Dedifferentiated amniotic fluid mesenchymal stem cell (primary cell): ENCODE measurements around the gene SPACA7.

Source experiments
- DNase-seq: peaks from one replicate; pipeline ENCODE4 v3.0.0-alpha.2; 2016; ENCODE audit errors: extremely low spot score

The SPACA7 gene, protein sequence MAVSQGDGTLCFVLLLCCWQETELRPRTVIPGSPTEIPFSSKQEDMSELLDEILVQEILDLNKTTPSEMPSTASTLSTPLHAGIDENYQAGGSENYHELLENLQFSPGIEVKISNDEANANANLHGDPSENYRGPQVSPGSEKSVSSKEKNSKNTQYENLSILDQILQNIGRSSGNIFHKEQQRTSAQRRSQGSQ

DNA sequence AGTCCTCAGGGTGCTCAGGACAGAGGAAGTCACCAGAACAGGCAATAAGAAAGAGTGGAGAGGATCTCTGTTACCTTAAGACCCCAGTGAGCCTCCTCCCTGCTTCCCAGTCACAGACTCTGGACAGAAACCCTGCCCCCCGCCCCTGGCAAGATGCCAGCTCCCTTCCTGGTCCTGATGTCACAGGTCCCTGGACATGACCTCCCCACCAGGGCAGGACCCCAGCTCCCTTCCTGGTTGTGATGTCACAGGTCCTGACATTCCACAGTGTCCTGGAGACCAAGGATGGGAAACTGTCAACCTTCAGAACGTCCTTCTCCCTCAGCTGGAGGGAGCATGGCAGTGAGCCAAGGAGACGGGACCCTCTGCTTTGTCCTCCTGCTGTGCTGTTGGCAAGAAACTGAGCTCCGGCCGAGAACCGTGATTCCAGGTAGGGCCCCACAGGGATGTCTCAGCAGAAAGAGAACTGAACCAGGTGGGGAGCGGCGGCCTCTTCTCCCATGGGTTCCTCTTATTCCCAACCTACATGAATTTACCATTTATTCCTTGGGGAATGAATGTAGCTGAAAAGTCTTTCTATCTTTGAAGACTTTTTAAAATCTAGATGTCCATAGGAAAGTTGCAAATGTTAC is at the start of gene SPACA7:
TSS of gene SPACA7 (plus strand) at position 306 of the 632 bp plus-strand sequence. CDS start at position 337, 31 bp downstream.
- DNase-seq: no peak

DNA sequence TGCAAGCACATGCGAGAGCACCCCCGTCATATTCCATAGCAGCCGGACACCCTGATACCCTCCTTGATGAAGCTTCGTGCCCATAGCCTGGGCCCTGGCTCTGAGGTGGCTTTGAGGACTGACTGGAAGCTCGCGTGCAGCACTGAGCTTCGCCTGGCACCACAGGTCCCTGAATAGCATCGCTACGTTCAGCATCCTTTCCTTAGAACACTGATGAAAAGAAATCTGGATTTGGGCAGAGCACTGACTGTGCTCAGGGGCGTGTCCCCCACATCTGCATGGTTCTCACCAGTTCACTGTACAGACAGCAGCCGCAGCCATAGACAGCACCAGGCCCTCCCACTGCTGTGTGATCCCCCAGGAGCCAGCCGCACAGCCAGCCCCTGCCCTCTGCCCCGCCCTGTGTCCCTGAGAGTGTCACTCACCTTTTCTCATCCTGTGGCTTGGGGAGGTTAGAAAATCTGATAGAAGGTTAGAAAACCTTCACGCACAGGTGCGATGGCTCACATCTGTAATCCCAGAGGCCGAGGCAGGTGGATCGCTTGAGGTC is 49.3 kb upstream of the SPACA7 start:
- DNase-seq: no peak

DNA sequence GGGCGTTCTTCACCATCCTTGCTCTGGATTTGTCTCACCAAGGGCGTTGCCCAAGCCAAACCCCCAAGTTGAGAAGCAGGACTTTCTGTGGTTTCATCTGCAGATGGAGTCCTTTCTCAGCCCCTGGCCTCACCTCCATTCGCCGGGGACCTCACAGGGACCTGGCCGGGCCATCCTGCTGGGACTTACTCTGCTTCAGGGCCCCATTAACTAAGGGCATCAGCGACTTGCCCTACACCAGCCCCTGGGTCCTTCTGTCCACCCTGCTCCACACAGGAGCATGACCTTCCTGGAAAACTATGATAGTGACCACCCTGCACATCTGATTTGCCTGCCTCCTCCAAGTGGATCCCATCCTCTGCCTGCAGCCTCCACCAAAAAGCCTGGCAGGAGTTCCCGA is 47.2 kb upstream of the SPACA7 start:
- DNase-seq: no peak

DNA sequence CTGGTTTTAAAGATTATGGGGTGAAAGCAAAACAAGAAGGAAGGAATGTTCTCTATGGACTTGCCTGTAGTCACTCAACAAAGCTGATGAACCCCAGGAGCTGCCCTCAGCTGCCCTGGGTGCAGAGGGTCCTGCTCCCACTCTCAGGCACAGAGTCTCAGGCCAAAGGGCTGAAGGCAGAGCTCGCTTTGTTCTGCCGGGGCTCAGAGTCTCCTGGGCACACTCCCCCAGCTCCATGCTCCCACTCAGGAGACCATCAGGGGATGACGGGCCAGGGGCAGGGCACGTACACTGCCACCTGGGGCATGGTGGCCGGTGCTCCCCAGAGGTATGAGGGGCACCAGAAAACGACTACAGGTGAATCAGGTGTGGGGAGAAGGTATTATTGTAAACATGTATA is 46.8 kb upstream of the SPACA7 start:
- no peak for DNase-seq

DNA sequence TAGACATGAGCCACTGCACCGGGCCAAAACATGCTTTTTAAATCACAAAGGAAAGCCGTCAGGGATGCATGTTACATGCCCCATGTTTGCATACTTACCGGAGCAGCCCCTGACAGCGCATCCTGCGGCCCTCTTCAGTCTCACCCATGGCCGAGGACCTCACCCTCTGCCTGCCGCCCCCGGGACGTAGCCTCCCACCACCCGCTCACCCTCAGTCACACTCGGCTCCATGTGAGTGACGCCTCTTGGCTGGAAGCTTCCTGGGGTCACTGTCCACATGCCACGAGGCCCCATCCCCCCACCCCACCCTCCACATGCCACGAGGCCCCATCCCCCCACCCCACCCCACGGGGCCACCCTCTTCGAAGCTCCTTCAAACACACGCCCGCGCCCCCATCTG is 46.1 kb upstream of the SPACA7 start:
- no peak for DNase-seq

DNA sequence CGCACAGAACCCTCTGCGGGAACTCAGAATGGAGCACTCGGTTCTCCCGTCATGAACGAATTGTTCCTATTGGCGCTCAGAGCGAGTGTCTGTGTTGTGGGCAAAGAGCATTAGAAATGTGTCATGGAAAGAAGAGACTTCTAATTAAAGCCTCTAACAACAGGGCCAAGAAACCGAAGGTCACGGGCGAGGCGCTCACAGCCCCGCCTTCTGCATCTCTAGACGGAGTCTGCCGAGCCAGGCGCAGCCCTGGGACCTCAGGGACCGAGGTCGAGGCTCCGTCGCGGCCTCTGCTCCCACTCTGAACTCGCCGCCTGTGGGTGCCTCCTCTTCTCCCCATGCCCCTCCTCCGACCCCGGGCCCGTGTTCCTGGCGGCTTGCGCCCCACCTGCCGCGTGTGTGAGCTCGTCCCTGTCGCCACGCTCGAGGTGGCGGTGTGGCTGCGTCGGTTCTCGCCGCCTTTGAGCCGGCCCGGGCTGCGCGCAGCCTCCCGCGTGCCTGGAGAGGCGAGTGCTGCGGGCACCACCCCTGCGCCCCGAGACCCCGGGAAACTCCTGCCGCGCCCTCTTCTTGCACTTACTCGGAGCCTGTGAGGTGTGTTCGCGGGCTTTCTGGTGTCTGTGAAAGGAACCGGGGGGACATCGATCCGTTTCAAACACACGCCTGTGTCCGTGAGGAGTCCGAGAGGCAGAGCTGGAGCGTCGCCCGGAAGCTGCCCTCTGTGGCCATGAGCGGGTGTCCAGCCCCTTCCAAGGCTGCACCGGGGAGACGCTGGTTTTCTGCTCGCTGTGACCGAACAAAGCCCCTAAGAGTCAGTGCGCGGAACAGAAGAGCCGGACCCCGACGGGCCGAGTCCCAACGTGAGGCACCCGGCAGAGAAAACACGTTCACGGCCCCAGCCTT is 45.4 kb upstream of the SPACA7 start:
- DNase-seq: no peak

DNA sequence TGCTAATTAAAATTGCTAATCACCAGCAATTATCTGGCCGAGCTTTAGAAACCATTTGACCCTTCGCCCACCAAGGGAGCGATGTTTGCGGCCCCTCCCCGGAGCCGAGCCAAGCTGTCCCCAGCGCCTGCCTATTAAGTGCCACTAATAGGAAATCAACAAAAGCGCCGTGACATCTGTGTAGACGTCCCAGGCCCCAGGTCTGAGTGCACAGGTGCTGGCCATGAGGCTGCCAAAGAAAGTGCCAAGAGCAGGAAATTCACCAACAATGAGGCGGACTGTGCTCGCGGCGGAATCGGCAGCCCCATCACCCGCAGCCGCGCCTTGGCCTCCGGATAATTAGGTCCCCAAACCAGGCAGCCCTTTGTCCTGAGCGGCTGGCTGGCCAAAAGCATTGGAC is 44.5 kb upstream of the SPACA7 start:
- no peak for DNase-seq

DNA sequence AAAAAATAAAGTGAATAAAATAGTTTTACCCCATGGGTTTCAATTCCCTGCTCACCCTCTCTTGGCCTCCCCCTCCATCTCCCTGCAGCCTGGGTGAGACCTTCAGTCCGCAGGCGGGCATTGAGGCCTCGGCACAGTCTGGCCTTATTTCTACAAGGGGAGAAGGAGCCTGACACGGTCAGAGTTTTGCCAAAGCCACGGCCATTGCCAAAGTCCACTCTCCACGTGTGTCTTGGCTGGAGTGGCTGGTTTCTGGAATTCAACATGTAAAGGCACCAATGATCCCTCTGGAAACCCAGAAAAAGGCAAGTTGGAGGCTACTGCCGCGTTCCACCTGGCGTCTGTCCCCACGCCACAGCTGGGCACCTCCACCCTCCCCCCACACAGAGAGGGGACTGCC is 43.4 kb upstream of the SPACA7 start:
- DNase-seq: no peak

DNA sequence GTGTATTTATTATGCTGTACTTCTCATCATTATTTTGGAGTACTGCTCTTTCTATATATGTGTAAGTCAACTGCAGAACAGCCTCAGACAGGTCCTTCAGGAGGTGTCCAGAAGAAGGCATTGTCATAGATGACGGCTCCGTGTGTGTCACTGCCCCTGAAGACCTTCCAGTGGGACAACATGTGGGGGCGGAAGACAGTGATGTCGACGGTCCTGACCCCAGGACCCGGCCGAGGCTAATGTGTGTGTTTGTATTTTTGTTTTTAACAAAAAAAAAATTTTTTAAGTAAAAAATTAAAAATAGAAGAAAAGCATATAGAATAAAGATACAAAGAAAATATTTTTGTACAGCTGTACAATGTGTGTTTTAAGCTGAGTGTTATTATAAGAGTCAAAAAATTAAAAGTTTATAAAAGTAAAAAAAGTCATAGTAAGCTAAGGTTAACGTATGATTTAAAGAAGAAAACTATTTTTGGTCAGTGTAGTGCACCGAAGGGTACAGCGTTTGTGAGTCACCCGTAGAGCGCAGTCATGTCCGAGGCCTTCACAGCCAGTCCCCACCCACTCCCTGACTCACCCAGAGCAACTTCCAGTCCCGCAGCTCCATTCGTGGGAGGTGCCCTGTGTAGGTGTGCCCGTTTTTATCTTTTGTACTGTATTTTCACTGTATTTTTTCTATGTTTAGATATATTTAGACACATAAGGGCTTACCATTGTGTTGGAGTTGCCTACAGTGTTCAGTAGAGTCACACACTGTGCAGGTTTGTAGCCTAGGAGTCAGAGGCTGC is 42.2 kb upstream of the SPACA7 start:
- DNase-seq: no peak

DNA sequence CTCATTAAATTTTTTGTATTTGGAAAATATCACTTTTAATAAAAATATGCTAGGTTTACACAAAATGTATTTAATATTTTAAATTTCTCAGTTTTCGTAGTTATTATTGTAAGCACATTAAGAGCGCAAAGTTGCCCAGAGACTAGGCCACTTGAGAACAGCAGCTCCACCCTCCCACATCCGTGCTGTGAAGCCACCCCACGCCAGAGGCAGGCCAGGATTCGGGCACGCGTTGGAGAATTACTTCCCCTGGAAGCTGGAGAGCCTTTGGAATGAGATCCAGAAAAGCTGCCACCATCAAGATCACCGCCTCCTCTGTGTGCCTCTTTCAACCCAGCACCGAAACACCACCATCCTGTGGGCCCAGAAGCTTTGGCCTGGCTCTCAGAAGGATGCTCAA is 41.0 kb upstream of the SPACA7 start:
- DNase-seq: no peak

DNA sequence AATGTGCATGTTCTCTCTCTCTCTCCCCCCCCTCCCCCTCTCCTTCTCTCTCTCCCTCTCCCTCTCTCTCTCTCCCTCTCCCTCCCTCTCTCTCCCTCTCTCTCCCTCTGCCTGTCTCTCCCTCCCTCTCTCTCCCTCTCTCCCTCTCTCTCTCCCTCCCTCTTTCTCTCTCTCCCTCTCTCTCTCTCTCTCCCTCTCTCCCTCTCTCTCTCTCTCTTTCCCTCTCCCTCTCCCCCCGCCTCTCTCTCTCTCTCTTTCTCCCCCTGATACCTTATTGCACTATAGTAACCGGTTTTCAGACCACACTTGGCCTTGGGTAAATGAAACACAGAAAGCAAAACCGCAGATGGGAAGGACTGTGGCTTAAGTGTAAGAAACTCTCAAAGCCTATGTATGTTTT is 34.7 kb upstream of the SPACA7 start:
- DNase-seq: no peak

DNA sequence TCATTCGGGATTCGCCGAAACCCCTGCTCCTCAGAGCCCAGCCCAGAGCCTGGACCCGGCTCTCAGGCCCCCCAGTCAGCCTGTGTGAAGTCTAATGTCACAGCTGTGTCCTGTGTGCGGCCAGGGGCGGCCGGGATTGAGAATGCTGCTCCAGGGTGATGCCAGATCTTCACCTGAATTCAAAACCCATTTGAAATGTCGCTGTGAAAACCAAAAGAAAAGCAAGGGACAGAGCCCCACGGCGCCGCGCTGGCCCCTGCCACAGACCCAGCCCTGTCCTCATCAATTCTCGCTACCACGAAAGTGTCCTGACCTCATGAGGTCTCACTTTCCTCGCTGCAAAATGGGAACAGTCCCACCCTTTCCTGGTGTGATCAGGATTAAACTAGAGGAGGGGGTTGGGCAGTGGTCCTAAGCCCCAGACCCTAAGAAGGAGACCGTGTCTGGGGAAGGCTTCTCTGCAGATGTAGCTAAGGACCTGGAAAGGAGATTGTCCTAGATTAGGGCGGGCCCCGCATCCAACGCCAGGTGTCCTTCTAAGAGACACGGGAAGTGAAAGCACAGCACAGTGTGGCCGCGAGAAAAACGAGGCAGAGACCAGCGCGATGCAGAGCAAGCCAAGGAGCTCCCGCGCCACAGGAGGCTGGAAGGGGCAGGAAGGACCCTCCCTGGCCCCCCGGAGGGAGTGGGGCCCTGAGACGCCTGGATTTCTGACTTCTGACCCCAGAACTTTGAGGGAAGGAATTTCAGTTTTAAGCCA is 34.0 kb upstream of the SPACA7 start:
- DNase-seq: no peak

DNA sequence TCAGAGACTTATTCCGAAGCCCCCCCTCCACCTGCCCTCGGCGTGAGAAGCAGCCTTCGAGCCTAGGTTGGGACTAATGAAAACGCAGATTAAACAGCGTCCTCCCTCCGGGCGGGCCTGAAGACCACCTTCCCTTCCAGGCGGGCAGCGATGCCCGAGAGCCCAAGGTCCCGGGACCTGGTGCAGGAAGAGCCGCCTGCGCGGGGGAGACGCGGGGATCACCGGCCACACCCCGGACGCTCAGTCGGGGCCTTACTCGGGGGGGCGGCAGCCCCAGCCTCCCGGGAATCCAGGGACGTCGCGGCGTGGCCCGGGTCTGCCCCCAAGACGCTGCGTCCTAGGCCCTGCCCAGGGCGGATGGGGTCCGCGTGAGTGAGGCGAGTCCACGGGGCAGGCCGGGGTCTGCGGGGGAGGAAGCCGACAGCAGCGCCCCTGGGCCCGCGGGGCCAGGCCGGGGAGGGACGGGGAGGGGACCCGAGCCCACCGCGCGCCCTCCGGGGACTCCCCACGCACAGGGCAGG is 33.3 kb upstream of the SPACA7 start:
- no peak for DNase-seq

DNA sequence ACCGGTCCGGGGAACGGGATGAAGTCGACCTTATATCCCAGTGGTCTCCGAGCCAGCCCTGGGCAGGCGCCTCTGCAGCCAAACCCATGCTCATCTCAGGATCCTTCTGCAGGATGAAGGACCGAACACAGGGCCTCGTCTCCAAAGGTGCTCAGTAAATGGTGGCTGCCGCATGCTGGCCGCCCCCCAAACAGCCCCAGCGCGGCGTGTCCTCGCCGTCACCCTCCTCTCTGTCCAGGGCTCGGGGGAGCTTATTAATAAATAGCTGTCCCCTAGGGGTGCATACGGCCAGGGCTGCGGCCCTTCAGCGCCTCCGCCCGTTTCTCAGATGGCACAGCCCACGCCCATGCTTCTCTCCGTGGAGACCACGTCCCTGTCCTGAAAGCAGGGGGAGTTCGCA is 32.6 kb upstream of the SPACA7 start:
- no peak for DNase-seq

DNA sequence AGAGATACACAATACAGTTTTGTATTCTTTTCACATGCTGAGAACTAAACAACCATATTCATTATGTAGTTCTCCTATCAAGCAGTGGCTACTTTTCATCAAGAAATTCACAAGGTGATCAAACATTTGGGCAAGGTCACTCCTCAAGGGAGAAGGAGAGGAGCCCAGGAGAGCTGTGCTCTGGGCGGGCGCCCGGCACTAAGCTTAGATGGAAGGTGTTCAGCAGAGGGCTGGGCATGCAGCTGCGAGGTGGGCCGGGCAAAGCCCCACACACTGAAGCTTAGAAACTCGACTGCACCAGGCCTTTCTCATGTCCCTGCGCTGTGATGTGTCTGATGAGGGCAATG is 30.4 kb upstream of the SPACA7 start:
- DNase-seq: no peak

DNA sequence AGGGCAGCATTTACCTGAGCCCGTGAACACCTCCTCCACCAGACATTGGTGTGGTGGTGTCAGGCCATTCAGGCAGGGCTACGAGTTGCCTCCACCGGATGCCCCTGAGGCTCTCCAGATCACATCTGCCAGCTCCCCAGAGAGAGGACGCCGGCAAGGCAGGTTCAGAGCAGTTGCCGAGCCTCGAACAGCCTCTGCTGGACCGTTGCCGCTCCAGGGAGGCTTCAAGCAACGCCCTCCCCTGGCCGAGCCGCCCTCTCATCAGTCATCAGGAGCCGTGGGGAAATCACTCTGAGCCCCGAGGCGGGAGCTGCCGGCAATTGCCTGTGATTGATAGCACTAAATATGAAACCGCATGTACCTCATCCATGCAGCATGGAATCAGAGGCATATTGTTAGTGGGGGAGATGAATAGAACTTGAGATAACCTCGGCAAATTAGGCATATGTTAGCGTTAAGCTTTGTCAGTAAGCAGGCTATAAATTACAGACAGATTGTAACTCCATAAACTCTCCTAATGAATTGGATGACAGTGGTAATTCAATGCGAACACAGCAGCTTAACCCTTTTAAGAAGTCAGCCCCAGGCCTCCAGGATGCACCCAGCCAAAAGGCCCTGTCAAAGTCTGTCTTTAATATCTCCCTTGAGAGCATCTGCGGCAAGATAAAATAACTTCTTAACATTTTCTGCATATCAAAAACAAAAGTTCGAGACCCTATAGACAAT is 29.8 kb upstream of the SPACA7 start:
- DNase-seq: no peak

DNA sequence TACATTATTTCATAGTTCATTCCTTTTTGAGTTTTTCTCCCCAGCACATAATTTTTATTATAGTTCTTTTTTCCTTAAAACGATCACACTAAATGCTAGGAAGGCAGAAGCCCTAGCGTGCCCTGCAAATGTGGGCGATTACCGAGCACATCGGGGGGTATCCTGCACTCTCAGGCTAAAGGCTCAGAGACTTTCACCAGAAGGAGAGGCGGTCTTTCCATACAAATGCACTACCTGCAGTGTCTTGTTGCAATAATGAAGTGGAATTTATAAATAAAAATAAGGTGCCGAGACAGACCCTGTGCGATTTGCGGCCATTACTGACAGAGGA is 29.3 kb upstream of the SPACA7 start:
- DNase-seq: no peak

DNA sequence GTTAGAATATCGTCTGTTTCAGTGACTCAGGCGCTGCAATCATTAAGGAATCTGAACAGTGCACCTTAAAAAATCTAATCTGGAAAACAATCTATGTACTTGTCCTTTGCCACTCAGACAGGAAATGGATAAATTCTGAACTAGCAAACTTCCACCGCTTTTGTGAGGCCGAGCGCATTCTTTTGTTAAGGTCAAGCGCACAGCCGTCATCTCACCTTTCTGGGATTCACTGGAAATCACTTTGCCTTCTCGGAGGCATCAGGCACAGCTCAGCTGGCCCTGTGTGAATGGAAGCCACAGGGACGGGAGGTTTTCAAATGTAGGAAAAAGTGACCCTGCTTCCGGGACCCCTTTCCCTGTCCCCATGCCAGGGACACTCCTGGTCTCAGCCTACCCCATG is 28.2 kb upstream of the SPACA7 start:
- no peak for DNase-seq

DNA sequence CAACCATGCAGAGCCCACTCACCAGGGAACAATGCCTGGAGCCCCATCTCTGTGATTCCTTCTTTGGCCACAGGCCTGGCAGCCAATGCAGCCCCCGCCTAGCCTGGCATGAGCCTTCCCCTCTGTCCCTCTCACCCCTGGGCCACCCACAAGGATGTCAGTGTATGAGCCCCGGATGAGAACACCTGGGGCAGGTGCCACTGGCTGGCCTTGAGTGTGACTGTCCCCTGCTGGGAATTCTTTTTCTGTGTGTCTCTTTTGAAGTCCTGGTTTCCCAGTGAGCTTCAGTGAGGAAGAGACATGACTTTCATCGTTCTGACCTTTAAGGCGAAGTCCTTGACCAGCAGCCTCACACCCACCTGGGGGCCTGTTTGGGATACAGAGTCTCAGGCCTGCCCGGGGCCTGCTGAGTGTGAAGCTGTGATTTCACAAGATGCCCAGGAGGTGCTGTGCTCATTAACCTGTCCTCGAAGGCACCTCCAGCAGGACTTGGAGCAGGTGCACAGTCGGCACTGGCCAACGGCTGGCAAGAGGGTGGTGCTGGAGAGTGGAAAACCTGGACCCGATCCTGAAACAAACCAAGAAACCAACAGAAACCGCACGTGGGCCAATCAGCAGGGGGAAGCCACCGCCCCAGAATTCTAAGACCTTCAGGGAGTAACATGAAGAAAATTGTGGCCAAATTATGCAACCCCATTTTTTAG is 27.4 kb upstream of the SPACA7 start:
- no peak for DNase-seq

DNA sequence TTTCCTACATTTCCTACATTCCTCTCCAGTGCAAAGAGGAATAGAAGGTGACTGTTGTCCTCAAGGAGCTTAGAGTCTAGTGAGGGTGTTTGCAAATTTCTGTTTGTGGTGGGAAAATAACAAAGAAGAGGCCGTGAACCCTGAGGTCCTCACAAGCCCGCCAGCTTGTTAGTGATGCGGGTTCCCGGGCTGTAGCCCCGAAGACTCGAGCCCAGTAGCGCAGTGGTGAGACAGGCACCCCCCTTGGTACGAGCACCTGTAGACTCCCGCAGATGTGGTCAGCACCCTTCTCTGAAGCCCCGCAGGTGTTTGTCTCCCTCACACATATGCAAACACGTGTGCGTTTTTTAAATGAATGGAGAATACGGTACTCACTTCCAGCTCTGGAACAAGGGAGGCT is 26.5 kb upstream of the SPACA7 start:
- no peak for DNase-seq
